ENCODE data around the gene KCNG2. TPM values are rescaled to one million over a fixed set of nuclear protein-coding genes. Genes with fewer than 3 reads are reported as not detected.

Gene KCNG2
- total RNA-seq, 2 donors from 2014 or later = 1.5 TPM; not detected in 1

DNA sequence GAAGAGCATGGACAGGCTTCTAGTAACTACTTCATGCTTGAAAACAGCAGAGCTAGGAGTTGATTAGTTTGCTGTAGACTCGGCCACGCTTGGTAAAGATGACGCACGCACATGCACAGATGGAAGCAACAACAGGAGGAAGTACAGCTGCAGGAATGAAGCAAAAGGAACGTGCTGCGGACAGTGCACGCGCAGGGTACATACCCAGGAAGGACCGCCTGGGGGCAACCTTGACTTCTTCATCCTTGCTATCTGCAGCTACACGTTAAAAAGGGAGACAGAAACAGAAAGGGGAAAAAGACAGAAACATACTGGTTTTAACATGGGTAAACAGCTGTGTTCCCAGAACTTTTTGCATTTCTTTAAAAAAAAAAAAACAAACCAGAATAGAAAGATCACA, 136.0 kb downstream of the KCNG2 start:
- peaks cover 28% of the 10 kb centered on the region for H3K9me3 ChIP-seq
- H3K4me3 ChIP-seq = no peak overlapping the region
- DNase-seq (ENCODE audit: low spot score) (no peak), ATAC-seq (ENCODE audit: insufficient number of reproducible peaks, low FRiP score, low read depth) (no peak)
- TF ChIP-seq, protein P1, sequence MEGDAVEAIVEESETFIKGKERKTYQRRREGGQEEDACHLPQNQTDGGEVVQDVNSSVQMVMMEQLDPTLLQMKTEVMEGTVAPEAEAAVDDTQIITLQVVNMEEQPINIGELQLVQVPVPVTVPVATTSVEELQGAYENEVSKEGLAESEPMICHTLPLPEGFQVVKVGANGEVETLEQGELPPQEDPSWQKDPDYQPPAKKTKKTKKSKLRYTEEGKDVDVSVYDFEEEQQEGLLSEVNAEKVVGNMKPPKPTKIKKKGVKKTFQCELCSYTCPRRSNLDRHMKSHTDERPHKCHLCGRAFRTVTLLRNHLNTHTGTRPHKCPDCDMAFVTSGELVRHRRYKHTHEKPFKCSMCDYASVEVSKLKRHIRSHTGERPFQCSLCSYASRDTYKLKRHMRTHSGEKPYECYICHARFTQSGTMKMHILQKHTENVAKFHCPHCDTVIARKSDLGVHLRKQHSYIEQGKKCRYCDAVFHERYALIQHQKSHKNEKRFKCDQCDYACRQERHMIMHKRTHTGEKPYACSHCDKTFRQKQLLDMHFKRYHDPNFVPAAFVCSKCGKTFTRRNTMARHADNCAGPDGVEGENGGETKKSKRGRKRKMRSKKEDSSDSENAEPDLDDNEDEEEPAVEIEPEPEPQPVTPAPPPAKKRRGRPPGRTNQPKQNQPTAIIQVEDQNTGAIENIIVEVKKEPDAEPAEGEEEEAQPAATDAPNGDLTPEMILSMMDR (IDR thresholded peaks at IDR 0.05) = no peak
- H3K4me1 ChIP-seq (ENCODE audit: control insufficient read depth in 1 of 2, low read depth in 2 of 2) = no peaks in the 10 kb centered on the region
- peaks cover 9% of the 10 kb centered on the region for H3K36me3 ChIP-seq
- no peaks in the 10 kb centered on the region for H3K27me3 ChIP-seq (replicated peaks; ENCODE audit: insufficient read depth)
- no peak overlapping the region for H3K27ac ChIP-seq

DNA sequence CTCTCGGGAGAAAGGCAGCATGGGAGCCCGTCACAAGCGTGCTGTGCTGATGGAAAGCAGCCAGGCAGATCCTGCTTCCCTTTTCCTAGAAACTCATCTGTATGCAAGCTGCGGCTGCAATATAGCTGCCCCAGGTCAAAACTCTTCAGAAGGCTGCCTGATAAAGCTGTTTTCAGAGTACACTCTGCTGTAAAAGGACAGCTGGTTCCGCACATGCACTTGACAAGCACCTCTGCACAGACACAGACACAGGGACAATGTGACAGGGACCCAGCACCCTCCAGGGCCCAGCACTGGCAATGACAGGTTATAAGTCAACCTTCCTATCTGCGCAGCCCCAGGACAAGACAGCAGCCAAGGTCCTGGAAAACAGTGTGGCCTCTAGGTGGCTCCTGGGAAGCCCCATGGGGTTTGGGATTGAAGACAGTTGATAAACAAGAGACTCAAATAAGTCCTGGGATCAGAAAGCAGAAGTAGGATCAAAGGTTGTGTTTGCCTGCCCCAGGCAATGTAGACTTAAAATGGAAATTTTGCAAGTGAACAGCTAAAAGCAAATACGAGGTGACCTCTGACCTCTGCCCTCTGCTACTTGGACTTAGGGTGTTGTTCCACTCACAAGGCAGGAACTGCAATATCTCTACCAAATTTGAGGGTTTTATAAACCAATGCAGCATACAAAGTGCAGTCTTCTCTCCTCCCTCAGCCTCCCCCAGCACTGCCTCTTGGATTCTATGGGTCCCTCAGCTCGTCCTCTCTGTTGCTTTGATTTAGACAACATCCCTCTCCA, 136.8 kb downstream of the KCNG2 start:
- no peak overlapping the region for H3K4me3 ChIP-seq
- ATAC-seq (ENCODE audit: insufficient number of reproducible peaks, low FRiP score, low read depth) = no peak
- no peak overlapping the region for H3K27ac ChIP-seq
- TF ChIP-seq, protein P1 (IDR thresholded peaks at IDR 0.05) = no peak
- H3K27me3 ChIP-seq (replicated peaks; ENCODE audit: insufficient read depth) = no peaks in the 10 kb centered on the region
- H3K9me3 ChIP-seq = peaks cover 24% of the 10 kb centered on the region
- peaks cover 2% of the 10 kb centered on the region for H3K36me3 ChIP-seq
- H3K4me1 ChIP-seq (ENCODE audit: control insufficient read depth in 1 of 2, low read depth in 2 of 2) = no peaks in the 10 kb centered on the region
- DNase-seq (ENCODE audit: low spot score) = no peak

DNA sequence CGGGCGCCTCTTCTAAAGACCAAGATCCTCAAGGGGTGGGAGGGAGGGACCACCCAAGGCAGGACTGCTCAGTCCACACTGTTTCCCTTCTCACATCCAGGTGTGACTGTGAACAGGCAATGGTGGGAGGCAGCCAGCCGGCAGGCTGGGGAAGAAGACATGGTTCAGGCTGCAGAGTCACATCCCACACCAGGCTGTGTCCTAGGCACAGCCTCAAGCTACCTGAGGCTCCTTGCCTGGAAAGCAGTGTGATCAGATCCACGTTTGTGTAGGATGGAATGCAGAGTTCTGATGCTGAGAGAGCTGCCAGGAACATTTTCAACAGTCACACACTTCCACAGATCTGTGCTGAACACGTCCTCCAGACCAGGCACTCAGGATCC, 137.4 kb downstream of the KCNG2 start:
- no peak overlapping the region for H3K4me3 ChIP-seq
- no peaks in the 10 kb centered on the region for H3K27me3 ChIP-seq (replicated peaks; ENCODE audit: insufficient read depth)
- ATAC-seq (ENCODE audit: insufficient number of reproducible peaks, low FRiP score, low read depth) (no peak), DNase-seq (ENCODE audit: low spot score) (no peak)
- peaks cover 2% of the 10 kb centered on the region for H3K36me3 ChIP-seq
- peaks cover 19% of the 10 kb centered on the region for H3K9me3 ChIP-seq
- no peak overlapping the region for H3K27ac ChIP-seq
- TF ChIP-seq, protein P1 (IDR thresholded peaks at IDR 0.05) = no peak
- no peaks in the 10 kb centered on the region for H3K4me1 ChIP-seq (ENCODE audit: control insufficient read depth in 1 of 2, low read depth in 2 of 2)

DNA sequence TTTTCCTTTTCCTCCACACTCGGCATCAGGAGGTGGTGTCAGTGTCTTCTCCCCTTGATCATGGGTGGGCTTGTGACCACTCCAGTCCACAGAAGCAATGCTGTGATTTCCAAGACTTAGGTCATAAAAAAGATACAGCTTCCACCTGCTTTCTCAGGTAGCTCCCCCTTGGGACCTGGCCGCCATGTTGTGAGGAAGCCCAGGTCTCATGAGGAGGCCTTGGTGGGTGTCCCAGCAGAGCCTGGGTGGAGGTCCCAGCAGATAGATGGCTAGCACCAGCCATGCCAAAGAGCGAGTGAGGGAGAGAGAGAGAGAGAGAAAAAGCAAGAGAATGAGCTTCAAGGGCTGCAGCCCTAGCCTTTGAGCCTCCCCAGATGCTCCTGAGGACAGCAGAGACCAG, 137.8 kb downstream of the KCNG2 start:
- no peaks in the 10 kb centered on the region for H3K27me3 ChIP-seq (replicated peaks; ENCODE audit: insufficient read depth)
- DNase-seq (ENCODE audit: low spot score) (no peak), ATAC-seq (ENCODE audit: insufficient number of reproducible peaks, low FRiP score, low read depth) (no peak)
- H3K27ac ChIP-seq = no peak overlapping the region
- no peaks in the 10 kb centered on the region for H3K4me1 ChIP-seq (ENCODE audit: control insufficient read depth in 1 of 2, low read depth in 2 of 2)
- peaks cover 15% of the 10 kb centered on the region for H3K9me3 ChIP-seq
- H3K36me3 ChIP-seq = peaks cover 2% of the 10 kb centered on the region
- TF ChIP-seq, protein P1 (IDR thresholded peaks at IDR 0.05) = no peak
- H3K4me3 ChIP-seq = no peak overlapping the region

DNA sequence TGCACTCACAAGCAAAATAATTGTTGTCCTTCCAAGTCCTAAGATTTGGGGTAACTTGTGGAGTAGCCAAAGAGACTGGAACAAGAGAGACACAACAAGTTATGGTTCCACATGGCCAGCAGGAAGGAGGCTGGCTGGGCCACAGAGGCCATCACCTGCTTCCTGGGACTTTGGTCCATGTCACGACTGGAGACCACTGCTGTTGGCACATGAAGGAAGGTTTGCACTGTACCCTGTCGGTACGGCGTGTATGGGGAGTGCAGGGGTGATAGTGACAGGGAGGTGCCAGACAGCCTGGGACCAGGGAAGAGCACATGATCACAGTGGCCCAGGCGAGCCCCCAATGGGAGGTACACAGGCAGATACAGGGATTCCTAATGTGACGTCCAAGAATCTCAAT, 138.2 kb downstream of the KCNG2 start:
- H3K27ac ChIP-seq = no peak overlapping the region
- no peak for ATAC-seq (ENCODE audit: insufficient number of reproducible peaks, low FRiP score, low read depth)
- TF ChIP-seq, protein P1 (IDR thresholded peaks at IDR 0.05) = no peak
- no peaks in the 10 kb centered on the region for H3K27me3 ChIP-seq (replicated peaks; ENCODE audit: insufficient read depth)
- DNase-seq (ENCODE audit: low spot score) = no peak
- H3K4me1 ChIP-seq (ENCODE audit: control insufficient read depth in 1 of 2, low read depth in 2 of 2) = no peaks in the 10 kb centered on the region
- no peak overlapping the region for H3K4me3 ChIP-seq
- H3K36me3 ChIP-seq = peaks cover 2% of the 10 kb centered on the region
- peaks cover 11% of the 10 kb centered on the region for H3K9me3 ChIP-seq

Data from thoracic aorta (tissue), 2 donors.